GM12878 (cell line): Measurements from ENCODE around the gene RRP12. TPM values are rescaled to one million over a fixed set of nuclear protein-coding genes. Genes with fewer than 3 reads are reported as not detected.

Experiments used
- ATAC-seq: fragments of 200-7000 bp; cut with Tn5 transposase; 3 replicates; pipeline ENCODE4 v1.9.1; 2020; ENCODE audit warnings: mild to moderate bottlenecking, moderate library complexity
- BruUV-seq: library from RNA; stranded (reverse); fragments of 400-500 nt; replicated peaks from 2 replicates; lab custom pipeline; 2021; lab: Mats Ljungman, UMichigan
- CTCF ChIA-PET: fragments of 300-600 bp; sonication (Branson Sonifier 250); formaldehyde crosslinking; extraction: SDS; loops from one replicate; lab custom pipeline; 2021; ENCODE audit warnings: inconsistent platforms; lab: Yijun Ruan, JAX
- POLR2A ChIA-PET: fragments of 350-600 bp; formaldehyde crosslinking; extraction: SDS; loops from one replicate; lab custom pipeline; 2021; ENCODE audit warnings: inconsistent platforms; lab: Charles Lee
- RAD21 ChIA-PET: fragments of 300-600 bp; sonication (Branson Sonifier 250); formaldehyde crosslinking; loops from one replicate; lab custom pipeline; 2023; ENCODE audit warnings: antibody characterized with exemption; ENCODE audit not compliant: unreplicated experiment; lab: Charles Lee
- SMC1A ChIA-PET: fragments of 300-600 bp; sonication (Branson Sonifier 250); formaldehyde crosslinking; loops from one replicate; lab custom pipeline; 2023; ENCODE audit not compliant: unreplicated experiment, uncharacterized antibody; lab: Charles Lee
- DNase-seq: peaks from one replicate; pipeline ENCODE4 v3.0.0-alpha.2; 2011; ENCODE audit warnings: low read depth, low spot score
- FAIRE-seq: peaks from 3 replicates; lab custom pipeline; 2011; peaks lifted over from hg19 to GRCh38; lab: Jason Lieb, UNC
- H2AFZ ChIP-seq: 2 replicates; pipeline ENCODE4 v1.6.0; 2011; ENCODE audit warnings: low read depth, low read length, control low read depth; ENCODE audit not compliant: control insufficient read depth
- H3K27ac ChIP-seq: 2 replicates; pipeline ENCODE4 v1.5.1; 2011; ENCODE audit warnings: control low read depth; ENCODE audit not compliant: control insufficient read depth, insufficient read depth
- H3K27me3 ChIP-seq, 2 experiments: replicated peaks in 1 of 2; 2 replicates each; pipeline versions ENCODE4 v1.6.0 to v1.6.1; 2011; ENCODE audit warnings: low read length in 1 of 2; ENCODE audit not compliant: control insufficient read depth in 2 of 2, insufficient read depth in 2 of 2
- H3K36me3 ChIP-seq, 2 experiments: 2 replicates each; pipeline ENCODE4 v1.5.1; 2011; ENCODE audit warnings: low read length in 1 of 2; ENCODE audit not compliant: control insufficient read depth in 2 of 2, insufficient read depth in 2 of 2
- H3K4me1 ChIP-seq: 2 replicates; pipeline ENCODE4 v1.6.1; 2011; ENCODE audit warnings: mild to moderate bottlenecking, low read length, moderate library complexity, mixed read lengths; ENCODE audit not compliant: control insufficient read depth, insufficient read depth
- H3K4me2 ChIP-seq: 2 replicates; pipeline ENCODE4 v1.6.0; 2011; ENCODE audit warnings: control low read depth; ENCODE audit not compliant: control insufficient read depth, insufficient read depth
- H3K4me3 ChIP-seq: fragments of 200-600 bp; sonication (generic); 2 replicates; pipeline ENCODE4 v1.5.1; 2016
- H3K79me2 ChIP-seq: 2 replicates; pipeline ENCODE4 v1.6.0; 2011; ENCODE audit warnings: low read length; ENCODE audit not compliant: control insufficient read depth, insufficient read depth
- H3K9ac ChIP-seq: 2 replicates; pipeline ENCODE4 v1.8.0; 2011; ENCODE audit warnings: low read length, control low read depth, mixed read lengths; ENCODE audit not compliant: control insufficient read depth, insufficient read depth
- H3K9me3 ChIP-seq: replicated peaks from 3 replicates; pipeline ENCODE4 v1.5.1; 2011; ENCODE audit warnings: mild to moderate bottlenecking, low read length; ENCODE audit not compliant: control insufficient read depth, insufficient read depth
- H4K20me1 ChIP-seq: 2 replicates; pipeline ENCODE4 v1.6.0; 2011; ENCODE audit not compliant: control insufficient read depth, insufficient read depth
- BCL11A ChIP-seq: IDR thresholded peaks from 2 replicates; pipeline ENCODE4 v1.6.1; 2011; ENCODE audit warnings: low read depth, low read length
- CEBPB ChIP-seq, 2 experiments: fragments of 150-350 bp in 1 of 2; IDR thresholded peaks; 2 replicates each; pipeline ENCODE4 v1.6.1; 2012 to 2014; ENCODE audit warnings: low read depth in 2 of 2, low read length in 2 of 2, borderline replicate concordance in 1 of 2, inconsistent platforms in 1 of 2
- ETV6 ChIP-seq, 2 experiments: fragments of 450-650 bp in 1 of 2; IDR thresholded peaks in 1 of 2; conservative IDR thresholded peaks in 1 of 2; 2 replicates each; pipeline ENCODE4 v1.6.1; 2014; ENCODE audit warnings: antibody characterized with exemption in 1 of 2, borderline replicate concordance in 1 of 2, low read depth in 1 of 2, mild to moderate bottlenecking in 1 of 2, moderate library complexity in 1 of 2
- HCFC1 ChIP-seq: fragments of 150-350 bp; IDR thresholded peaks from 2 replicates; pipeline ENCODE4 v1.6.1; 2014; ENCODE audit warnings: low read length
- HDGF ChIP-seq: fragments of 450-650 bp; IDR thresholded peaks from 2 replicates; pipeline ENCODE4 v1.6.1; 2016; ENCODE audit warnings: antibody characterized with exemption
- IRF4 ChIP-seq: IDR thresholded peaks from 2 replicates; pipeline ENCODE4 v1.6.1; 2011; ENCODE audit warnings: low read depth, low read length
- MYB ChIP-seq: fragments of 150-350 bp; IDR thresholded peaks from 2 replicates; pipeline ENCODE4 v1.6.1; 2014; ENCODE audit warnings: mild to moderate bottlenecking, low read depth, low read length, borderline replicate concordance
- MYC ChIP-seq: IDR thresholded peaks from 2 replicates; pipeline ENCODE4 v1.6.1; 2011; ENCODE audit warnings: mild to moderate bottlenecking, low read length, moderate library complexity, inconsistent platforms; ENCODE audit not compliant: insufficient read depth, insufficient replicate concordance, insufficient read length, severe bottlenecking
- PAX8 ChIP-seq: fragments of 450-650 bp; IDR thresholded peaks from 2 replicates; pipeline ENCODE4 v1.6.1; 2017; ENCODE audit warnings: mild to moderate bottlenecking, moderate library complexity
- RB1 ChIP-seq: fragments of 450-650 bp; formaldehyde crosslinking; IDR thresholded peaks from 2 replicates; pipeline ENCODE4 v1.6.1; 2017; ENCODE audit warnings: mild to moderate bottlenecking, borderline replicate concordance
- SMAD1 ChIP-seq: fragments of 450-650 bp; IDR thresholded peaks from 2 replicates; pipeline ENCODE4 v1.6.1; 2018; ENCODE audit warnings: mild to moderate bottlenecking, low read depth; ENCODE audit not compliant: partially characterized antibody
- SREBF1 ChIP-seq: IDR thresholded peaks from 2 replicates; pipeline ENCODE4 v1.6.1; 2012; ENCODE audit warnings: mild to moderate bottlenecking, low read length
- TBL1XR1 ChIP-seq: IDR thresholded peaks from 2 replicates; pipeline ENCODE4 v1.6.1; 2012; ENCODE audit warnings: low read depth, low read length, improper control_type of control experiment
- TCF7 ChIP-seq: IDR thresholded peaks from 2 replicates; pipeline ENCODE4 v1.6.1; 2014; ENCODE audit warnings: antibody characterized with exemption, borderline replicate concordance
- YBX1 ChIP-seq: fragments of 450-650 bp; IDR thresholded peaks from 2 replicates; pipeline ENCODE4 v1.6.1; 2016; ENCODE audit warnings: antibody characterized with exemption
- WGBS: methylation state at CpG from one replicate; pipeline ENCODE4 v1.1.6; 2016; ENCODE audit warnings: low lambda C conversion rate; ENCODE audit not compliant: insufficient replicate concordance, insufficient coverage; ENCODE audit errors: missing lambda C conversion rate; 5-methylcytosine and 5-hydroxymethylcytosine counted together
- in situ Hi-C: fragments of 300-500 bp; cut with MboI; formaldehyde crosslinking; loops from 9 replicates; pipeline ENCODE4 v1.14.3; 2018; ENCODE audit warnings: mixed read lengths
- intact Hi-C: fragments of 100-400 bp; cut with micrococcal nuclease; formaldehyde crosslinking; loops from one replicate; pipeline ENCODE4 v1.14.2; 2022; ENCODE audit not compliant: unreplicated experiment
- polyA plus RNA-seq, 11 experiments: library from polyadenylated mRNA; depleted of rRNA in 4 of 11; unstranded in 6 of 11; stranded (reverse) in 5 of 11; fragments of >200 nt; fragmentation: Nextera tagmentation in 4 of 11; fragmentation: Illumina TruSeq in 1 of 11; extraction: Ambion mirVana in 4 of 11; extraction: Trizol in 1 of 11; gene quantifications; 1 replicate in 1 of 11; 2 replicates in 10 of 11; pipeline versions ENCODE4 v1.2.1 to v1.2.3, GENCODE V29; 2011 to 2016; ENCODE audit warnings: inconsistent platforms in 2 of 11, missing spikeins in 2 of 11, low read depth in 1 of 11
- total RNA-seq, 4 experiments: library from RNA; depleted of rRNA in 3 of 4; stranded (reverse); fragments of >200 nt in 3 of 4; fragmentation: Illumina TruSeq in 1 of 4; extraction: Trizol in 1 of 4; gene quantifications; 2 replicates each; pipeline versions ENCODE4 v1.2.1 to v1.2.3, GENCODE V29; 2013 to 2021
- TF ChIP-seq, protein P1 (sequence below): fragments of 150-350 bp; IDR thresholded peaks from 2 replicates; pipeline ENCODE4 v1.6.1; 2016; ENCODE audit warnings: low read depth, low read length

The RRP12 gene
- total and polyA plus RNA-seq, 10 of the 15 experiments (the other 5 are each of a cell fraction or from before 2014, with no cell fraction given), result 5.3 to 48.7 (median 16.8) TPM

DNA sequence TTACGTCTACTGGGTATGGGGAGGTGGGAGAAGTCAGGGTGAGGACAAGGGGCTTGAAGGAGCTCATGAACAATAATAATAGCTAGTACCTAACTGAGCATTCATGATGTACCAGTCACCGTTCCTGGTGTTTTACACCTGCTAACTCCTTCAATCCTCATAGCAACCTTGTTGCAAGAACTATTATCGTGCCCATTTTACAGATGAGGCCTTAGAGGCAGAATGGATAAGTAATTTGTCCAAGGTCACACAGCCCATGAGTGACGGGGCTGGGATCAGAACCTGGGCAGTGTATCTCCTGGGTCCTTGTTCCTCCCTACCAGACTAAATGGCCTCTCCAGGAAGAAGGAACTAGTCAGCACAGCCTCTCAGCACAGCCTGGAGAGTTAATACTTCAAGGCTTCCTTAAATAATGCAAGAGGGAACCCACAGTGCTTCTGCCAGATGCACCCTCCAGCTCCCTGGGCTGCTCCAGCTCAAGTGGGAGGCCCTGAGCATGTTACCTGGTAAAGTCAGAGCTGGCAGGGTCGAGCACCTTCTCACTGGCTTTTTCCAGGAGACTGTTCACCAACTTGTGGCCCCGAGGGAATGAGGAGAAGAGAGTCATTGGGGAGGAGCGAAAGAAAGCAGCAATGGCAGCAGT, 28.8 kb downstream of the RRP12 start:
- Histone ChIP-seq H3K36me3 (peaks cover 12 to 36% of the 10 kb centered on the region in 2 experiments), H3K4me3 (no peak overlapping the region), H4K20me1 (no peaks in the 10 kb centered on the region), H2AFZ (no peak overlapping the region), H3K4me2 (no peak overlapping the region), H3K9me3 (no peaks in the 10 kb centered on the region), H3K27me3 (no peaks in the 10 kb centered on the region), H3K27ac (no peak overlapping the region), H3K9ac (no peak overlapping the region), H3K79me2 (no peaks in the 10 kb centered on the region), H3K4me1 (no peaks in the 10 kb centered on the region)
- ChIA-PET SMC1A (no interaction called here), POLR2A (no interaction called here), CTCF (interaction anchor here (0.6 kb wide), 1 partner anchor 93 kb away, joined by 3 read pairs; no protein-coding TSS in a partner anchor), RAD21 (no interaction called here)
- WGBS, result 82% methylated on average over 7 of the region's 7 CpGs
- no peak for DNase-seq
- ATAC-seq, result no peak
- TF ChIP-seq RB1 (no peak), BCL11A (no peak), TCF7 (no peak), HDGF (no peak), PAX8 (no peak), MYB (no peak), MYC (no peak), IRF4 (no peak), SMAD1 (no peak), CEBPB (IDR thresholded peaks at IDR 0.05; ENCODE audit: borderline replicate concordance in 1 of 2, low read depth in 2 of 2, low read length in 2 of 2) (no peak), TBL1XR1 (no peak), HCFC1 (no peak), ETV6 (conservative IDR thresholded peaks at IDR 0.05 in 1 of 2, IDR thresholded peaks at IDR 0.05 in 1 of 2; ENCODE audit: borderline replicate concordance in 1 of 2, low read depth in 1 of 2) (no peak), SREBF1 (no peak), YBX1 (no peak)
- TF ChIP-seq, protein P1, sequence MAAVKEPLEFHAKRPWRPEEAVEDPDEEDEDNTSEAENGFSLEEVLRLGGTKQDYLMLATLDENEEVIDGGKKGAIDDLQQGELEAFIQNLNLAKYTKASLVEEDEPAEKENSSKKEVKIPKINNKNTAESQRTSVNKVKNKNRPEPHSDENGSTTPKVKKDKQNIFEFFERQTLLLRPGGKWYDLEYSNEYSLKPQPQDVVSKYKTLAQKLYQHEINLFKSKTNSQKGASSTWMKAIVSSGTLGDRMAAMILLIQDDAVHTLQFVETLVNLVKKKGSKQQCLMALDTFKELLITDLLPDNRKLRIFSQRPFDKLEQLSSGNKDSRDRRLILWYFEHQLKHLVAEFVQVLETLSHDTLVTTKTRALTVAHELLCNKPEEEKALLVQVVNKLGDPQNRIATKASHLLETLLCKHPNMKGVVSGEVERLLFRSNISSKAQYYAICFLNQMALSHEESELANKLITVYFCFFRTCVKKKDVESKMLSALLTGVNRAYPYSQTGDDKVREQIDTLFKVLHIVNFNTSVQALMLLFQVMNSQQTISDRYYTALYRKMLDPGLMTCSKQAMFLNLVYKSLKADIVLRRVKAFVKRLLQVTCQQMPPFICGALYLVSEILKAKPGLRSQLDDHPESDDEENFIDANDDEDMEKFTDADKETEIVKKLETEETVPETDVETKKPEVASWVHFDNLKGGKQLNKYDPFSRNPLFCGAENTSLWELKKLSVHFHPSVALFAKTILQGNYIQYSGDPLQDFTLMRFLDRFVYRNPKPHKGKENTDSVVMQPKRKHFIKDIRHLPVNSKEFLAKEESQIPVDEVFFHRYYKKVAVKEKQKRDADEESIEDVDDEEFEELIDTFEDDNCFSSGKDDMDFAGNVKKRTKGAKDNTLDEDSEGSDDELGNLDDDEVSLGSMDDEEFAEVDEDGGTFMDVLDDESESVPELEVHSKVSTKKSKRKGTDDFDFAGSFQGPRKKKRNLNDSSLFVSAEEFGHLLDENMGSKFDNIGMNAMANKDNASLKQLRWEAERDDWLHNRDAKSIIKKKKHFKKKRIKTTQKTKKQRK, result no peak
- no TSS peak for BruUV-seq
- no peak for FAIRE-seq
- intact Hi-C loops (no loop called here), in situ Hi-C loops (no loop called here)
